Lung (tissue), 12 donors: ENCODE data around the gene NDUFS4. TPM values are rescaled to one million over a fixed set of nuclear protein-coding genes. Genes with fewer than 3 reads are reported as not detected.

Experiments
- ATAC-seq: fragments of 200-7000 bp; cut with Tn5 transposase; one replicate; pipeline ENCODE4 v1.9.1; 2020; ENCODE audit warnings: moderate number of reproducible peaks; ENCODE audit not compliant: insufficient read depth, low FRiP score
- DNase-seq, 3 donors: peaks; one replicate each; pipeline ENCODE4 v3.0.0-alpha.2; 2013 to 2017
- H3K27ac ChIP-seq, 2 donors: one replicate each; pipeline ENCODE4 v1.5.1; 2013; ENCODE audit warnings: mild to moderate bottlenecking in 2 of 2, moderate library complexity in 2 of 2, control low read depth in 1 of 2, inconsistent platforms in 1 of 2, low read depth in 1 of 2, low read length in 1 of 2
- H3K27me3 ChIP-seq, 3 donors: one replicate each; pipeline ENCODE4 v1.5.1; 2013; ENCODE audit warnings: low read length in 2 of 3; ENCODE audit not compliant: control insufficient read depth in 3 of 3, insufficient read depth in 3 of 3
- H3K36me3 ChIP-seq, 4 donors: one replicate each; pipeline ENCODE4 v1.5.1; 2013; ENCODE audit warnings: low read length in 4 of 4, mild to moderate bottlenecking in 1 of 4, moderate library complexity in 1 of 4; ENCODE audit not compliant: control insufficient read depth in 4 of 4, insufficient read depth in 4 of 4
- H3K4me1 ChIP-seq, 5 donors: one replicate each; pipeline ENCODE4 v1.5.1; 2013; ENCODE audit warnings: low read length in 5 of 5, mild to moderate bottlenecking in 2 of 5, moderate library complexity in 1 of 5; ENCODE audit not compliant: control insufficient read depth in 5 of 5, insufficient read depth in 5 of 5
- H3K4me3 ChIP-seq: one replicate; pipeline ENCODE4 v1.5.1; 2013; ENCODE audit warnings: mild to moderate bottlenecking, control low read depth, moderate library complexity
- H3K9ac ChIP-seq, 2 donors: one replicate each; pipeline ENCODE4 v1.5.1; 2013; ENCODE audit warnings: low read length in 2 of 2, control low read depth in 1 of 2; ENCODE audit not compliant: insufficient read depth in 1 of 2
- H3K9me3 ChIP-seq, 4 donors: one replicate each; pipeline ENCODE4 v1.5.1; 2013; ENCODE audit warnings: low read length in 3 of 4, mild to moderate bottlenecking in 1 of 4, moderate library complexity in 1 of 4; ENCODE audit not compliant: control insufficient read depth in 4 of 4, insufficient read depth in 3 of 4
- WGBS, 2 donors: extraction: QIAGEN DNeasy Blood & Tissue Kit; methylation state at CpG; one replicate each; pipeline ENCODE4 v1.1.7; 2013; 5-methylcytosine and 5-hydroxymethylcytosine counted together
- polyA plus RNA-seq, 2 donors: library from polyadenylated mRNA; stranded (reverse); fragments of 200-250 nt; gene quantifications; one replicate each; pipeline ENCODE4 v1.2.1, GENCODE V29; 2013
- total RNA-seq, 2 donors: library from RNA; depleted of rRNA in 1 of 2; stranded (reverse); fragments of >200 nt in 1 of 2; gene quantifications; one replicate each; pipeline ENCODE4 v1.2.1, GENCODE V29; 2014 to 2021
- TF ChIP-seq, protein P1 (sequence below): IDR thresholded peaks from 2 replicates; pipeline ENCODE4 v1.5.1; 2012; ENCODE audit warnings: mild to moderate bottlenecking; ENCODE audit errors: control extremely low read depth, extremely low read depth
- donor health status: control.
- donor health status: control.
- donor health status: Bipolar disorder and iron deficiency.
- donor health status: healthy.
- donor health status: DM: yes; HTN: yes; CAD: no.

Gene NDUFS4
- total and polyA plus RNA-seq, 4 donors = 45.7 to 96.1 (median 61.8) TPM

DNA sequence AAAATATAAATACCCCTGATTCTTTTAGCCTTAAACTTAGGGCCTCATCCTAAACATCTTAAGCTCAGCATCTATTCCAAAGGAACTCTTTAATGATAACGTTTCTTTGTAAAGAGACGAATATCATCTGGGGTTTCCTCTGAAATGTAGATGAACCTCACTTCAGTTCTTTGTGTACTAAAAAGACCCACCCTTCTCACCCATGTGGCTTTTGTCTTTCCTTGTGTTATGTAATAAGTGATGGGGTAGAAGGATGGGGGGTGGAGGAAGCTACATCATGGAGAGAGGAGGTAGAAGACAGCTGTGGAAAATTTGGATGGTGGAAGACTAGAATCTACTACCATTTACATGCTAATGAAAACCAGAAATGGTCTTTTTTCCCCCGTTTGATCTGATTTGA is 111.0 kb downstream of the NDUFS4 start:
- H3K9me3 ChIP-seq = no peaks in the 10 kb centered on the region
- no peaks in the 10 kb centered on the region for H3K27me3 ChIP-seq
- peaks cover 0 to 10% (median 7%) of the 10 kb centered on the region in 5 donors for H3K4me1 ChIP-seq
- ATAC-seq (no peak), DNase-seq (no peak)
- TF ChIP-seq, protein P1, sequence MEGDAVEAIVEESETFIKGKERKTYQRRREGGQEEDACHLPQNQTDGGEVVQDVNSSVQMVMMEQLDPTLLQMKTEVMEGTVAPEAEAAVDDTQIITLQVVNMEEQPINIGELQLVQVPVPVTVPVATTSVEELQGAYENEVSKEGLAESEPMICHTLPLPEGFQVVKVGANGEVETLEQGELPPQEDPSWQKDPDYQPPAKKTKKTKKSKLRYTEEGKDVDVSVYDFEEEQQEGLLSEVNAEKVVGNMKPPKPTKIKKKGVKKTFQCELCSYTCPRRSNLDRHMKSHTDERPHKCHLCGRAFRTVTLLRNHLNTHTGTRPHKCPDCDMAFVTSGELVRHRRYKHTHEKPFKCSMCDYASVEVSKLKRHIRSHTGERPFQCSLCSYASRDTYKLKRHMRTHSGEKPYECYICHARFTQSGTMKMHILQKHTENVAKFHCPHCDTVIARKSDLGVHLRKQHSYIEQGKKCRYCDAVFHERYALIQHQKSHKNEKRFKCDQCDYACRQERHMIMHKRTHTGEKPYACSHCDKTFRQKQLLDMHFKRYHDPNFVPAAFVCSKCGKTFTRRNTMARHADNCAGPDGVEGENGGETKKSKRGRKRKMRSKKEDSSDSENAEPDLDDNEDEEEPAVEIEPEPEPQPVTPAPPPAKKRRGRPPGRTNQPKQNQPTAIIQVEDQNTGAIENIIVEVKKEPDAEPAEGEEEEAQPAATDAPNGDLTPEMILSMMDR = no peak
- no peak overlapping the region for H3K9ac ChIP-seq
- peaks cover 0 to 3% (median 1%) of the 10 kb centered on the region in 4 donors for H3K36me3 ChIP-seq
- H3K4me3 ChIP-seq = no peak overlapping the region
- 91 to 94% methylated on average over 3 of the region's 3 CpGs for WGBS, 2 donors
- H3K27ac ChIP-seq = no peak overlapping the region

DNA sequence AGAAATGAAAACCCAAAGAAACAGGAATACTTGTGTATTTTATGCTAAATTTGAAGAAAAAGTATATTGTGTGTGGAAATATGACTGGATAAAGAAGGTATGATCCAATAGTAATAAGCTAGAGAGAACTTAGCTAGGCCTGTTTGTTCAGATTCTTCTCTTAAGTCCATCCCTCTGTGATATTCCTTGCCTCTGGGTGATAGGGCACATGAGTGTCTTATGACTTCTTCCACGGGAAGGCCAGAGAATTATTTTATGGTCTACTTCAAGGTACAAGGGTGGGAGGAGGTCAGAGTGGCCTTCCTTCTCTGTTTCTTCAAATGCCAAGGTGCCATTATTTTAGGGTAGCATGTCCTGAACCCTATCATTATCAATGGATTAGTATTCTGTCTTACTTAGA is 113.7 kb downstream of the NDUFS4 start:
- no peak overlapping the region for H3K4me3 ChIP-seq
- no peak for ATAC-seq
- no peak for DNase-seq
- no peaks in the 10 kb centered on the region for H3K27me3 ChIP-seq
- peaks cover 0 to 3% (median under 1%) of the 10 kb centered on the region in 4 donors for H3K36me3 ChIP-seq
- H3K9ac ChIP-seq = no peak overlapping the region
- H3K9me3 ChIP-seq = no peaks in the 10 kb centered on the region
- no peak overlapping the region for H3K27ac ChIP-seq
- TF ChIP-seq, protein P1 = no peak
- peaks cover 0 to 25% (median 9%) of the 10 kb centered on the region in 5 donors for H3K4me1 ChIP-seq
- 83 to 84% methylated on average over 1 of the region's 1 CpG for WGBS, 2 donors

DNA sequence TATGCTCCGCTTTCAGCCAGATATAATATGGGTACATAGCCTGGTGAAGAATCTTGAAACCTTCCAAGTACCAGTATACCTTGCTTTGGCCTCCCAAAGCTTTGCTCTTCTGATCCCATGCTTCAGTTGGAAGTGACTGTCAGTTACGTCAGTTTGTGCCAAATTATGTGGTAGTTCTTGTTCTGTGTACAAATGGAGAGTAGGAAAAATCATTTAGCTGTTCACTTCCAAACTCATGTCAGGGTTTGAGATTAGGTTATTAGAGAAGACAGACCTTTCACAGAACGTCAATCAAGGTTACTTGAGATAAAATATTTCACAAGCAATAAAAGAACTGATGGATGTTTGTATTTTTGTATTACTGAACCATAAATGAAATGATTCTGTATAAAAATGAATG is 117.2 kb downstream of the NDUFS4 start:
- Histone ChIP-seq H3K9ac (no peak overlapping the region), H3K27ac (no peak overlapping the region), H3K27me3 (no peaks in the 10 kb centered on the region), H3K4me1 (peaks cover 0 to 22% (median 9%) of the 10 kb centered on the region in 5 donors), H3K9me3 (no peaks in the 10 kb centered on the region), H3K4me3 (no peak overlapping the region), H3K36me3 (peaks cover 0 to 3% (median under 1%) of the 10 kb centered on the region in 4 donors)
- WGBS, 2 donors = 88 to 90% methylated on average over 3 of the region's 3 CpGs
- TF ChIP-seq, protein P1 = no peak
- peak in 2 of 3 donors; percentile 22 to 43 for DNase-seq
- no peak for ATAC-seq
